Caco-2 (cell line): Measurements from ENCODE around the gene GGN. TPM values are rescaled to one million over a fixed set of nuclear protein-coding genes. Genes with fewer than 3 reads are reported as not detected.
A peak's percentile ranks its signal among the peaks of the same experiment; 100 is the strongest.

Experiments used
- BruUV-seq: library from RNA; stranded (reverse); fragments of 400-500 nt; replicated peaks from 2 replicates; lab custom pipeline; 2021; lab: Mats Ljungman, UMichigan
- CTCF ChIA-PET: fragments of 300-600 bp; sonication (Branson Sonifier 250); formaldehyde crosslinking; loops from one replicate; lab custom pipeline; 2022; ENCODE audit warnings: antibody characterized with exemption; lab: Charles Lee
- POLR2A ChIA-PET: fragments of 300-600 bp; sonication (Branson Sonifier 250); formaldehyde crosslinking; loops from one replicate; lab custom pipeline; 2022; ENCODE audit warnings: antibody characterized with exemption; lab: Charles Lee
- DNase-seq, 2 experiments: peaks; one replicate each; pipeline versions ENCODE4 v3.0.0 to v3.0.0-alpha.2; 2020 to 2022
- H3K27me3 ChIP-seq: replicated peaks from 2 replicates; pipeline ENCODE4 v1.6.0; 2011; ENCODE audit warnings: low read length; ENCODE audit not compliant: control insufficient read depth, insufficient read depth
- H3K36me3 ChIP-seq: 2 replicates; pipeline ENCODE4 v1.5.1; 2011; ENCODE audit warnings: low read length; ENCODE audit not compliant: control insufficient read depth, insufficient read depth
- H3K4me1 ChIP-seq: fragments of 250-450 bp; sonication (Bioruptor Pico); 2 replicates; pipeline ENCODE4 v1.5.1; 2020; ENCODE audit warnings: mild to moderate bottlenecking
- H3K4me3 ChIP-seq: 2 replicates; pipeline ENCODE4 v1.5.1; 2011; ENCODE audit warnings: low read depth, mild to moderate bottlenecking, control low read depth, low read length
- H3K9me3 ChIP-seq: fragments of 250-450 bp; sonication (Bioruptor Pico); 2 replicates; pipeline ENCODE4 v1.5.1; 2020; ENCODE audit warnings: mild to moderate bottlenecking, moderate library complexity
- H3K27ac Mint-ChIP-seq: one replicate; pipeline ENCODE4 v1.8.0; 2022; ENCODE audit warnings: mixed read lengths; ENCODE audit not compliant: unreplicated experiment
- H3K27me3 Mint-ChIP-seq: one replicate; pipeline ENCODE4 v1.8.0; 2022; ENCODE audit warnings: mixed read lengths; ENCODE audit not compliant: insufficient read depth, unreplicated experiment
- H3K36me3 Mint-ChIP-seq: one replicate; pipeline ENCODE4 v1.8.0; 2022; ENCODE audit warnings: mild to moderate bottlenecking, mixed read lengths; ENCODE audit not compliant: insufficient read depth, unreplicated experiment
- H3K4me1 Mint-ChIP-seq: one replicate; pipeline ENCODE4 v1.8.0; 2022; ENCODE audit warnings: low read depth, mixed read lengths; ENCODE audit not compliant: unreplicated experiment
- H3K4me3 Mint-ChIP-seq: one replicate; pipeline ENCODE4 v1.8.0; 2022; ENCODE audit warnings: mild to moderate bottlenecking, moderate library complexity, mixed read lengths; ENCODE audit not compliant: unreplicated experiment
- H3K9me3 Mint-ChIP-seq: one replicate; pipeline ENCODE4 v1.8.0; 2022; ENCODE audit warnings: mixed read lengths; ENCODE audit not compliant: unreplicated experiment
- CTCF ChIP-seq, 2 experiments: fragments of 200-600 bp in 1 of 2; IDR thresholded peaks; 1 replicate in 1 of 2; 2 replicates in 1 of 2; pipeline versions ENCODE4 v1.5.1 to v1.8.0; 2011 to 2022; ENCODE audit warnings: antibody characterized with exemption in 1 of 2, control low read depth in 1 of 2, inconsistent platforms in 1 of 2, low read depth in 1 of 2, low read length in 1 of 2, mild to moderate bottlenecking in 1 of 2, moderate library complexity in 1 of 2; ENCODE audit not compliant: insufficient read depth in 1 of 2, severe bottlenecking in 1 of 2, unreplicated experiment in 1 of 2
- intact Hi-C: fragments of 100-400 bp; cut with micrococcal nuclease; formaldehyde crosslinking; loops from one replicate; pipeline ENCODE4 v1.10.0; 2022; ENCODE audit not compliant: unreplicated experiment
- total RNA-seq: library from RNA; stranded (reverse); gene quantifications from 2 replicates; pipeline ENCODE4 v1.2.3, GENCODE V29; 2022

The GGN gene
- total RNA-seq, 1 experiment from 2014 or later = 0.79 TPM

GRCh38 chr19:38434549-38435051 is 46.8 kb upstream of the GGN start:
- no peak overlapping the region for H3K4me3 Mint-ChIP-seq
- Histone ChIP-seq H3K4me3 (no peak overlapping the region), H3K27me3 (no peaks in the 10 kb centered on the region), H3K4me1 (no peaks in the 10 kb centered on the region), H3K36me3 (no peaks in the 10 kb centered on the region), H3K9me3 (no peaks in the 10 kb centered on the region)
- no peak for TF ChIP-seq CTCF (IDR thresholded peaks at IDR 0.05; ENCODE audit: insufficient read depth in 1 of 2, low read depth in 1 of 2, low read length in 1 of 2, severe bottlenecking in 1 of 2, unreplicated experiment in 1 of 2)
- peak in 1 of 2 experiments; percentile 18 for DNase-seq
- H3K36me3 Mint-ChIP-seq = no peaks in the 10 kb centered on the region
- no peaks in the 10 kb centered on the region for H3K9me3 Mint-ChIP-seq
- no TSS peak for BruUV-seq
- no peak overlapping the region for H3K27ac Mint-ChIP-seq
- intact Hi-C loops = no loop called here
- ChIA-PET POLR2A (no interaction called here), CTCF (no interaction called here)
- peaks cover 7% of the 10 kb centered on the region for H3K4me1 Mint-ChIP-seq
- peaks cover 3% of the 10 kb centered on the region for H3K27me3 Mint-ChIP-seq

GRCh38 chr19:38433268-38433733 is 45.5 kb upstream of the GGN start, which contains the start of gene RYR1:
TSS of gene RYR1 (plus strand) at chr19:38433691. CDS start at chr19:38433830, 139 bp downstream.
- Mint-ChIP-seq H3K4me1 (peaks cover 7% of the 10 kb centered on the region), H3K4me3 (no peak within 1 kb of the TSS), H3K27me3 (peaks cover 8% of the 10 kb centered on the region), H3K27ac (no peak within 1 kb of the TSS), H3K36me3 (no peaks in the 10 kb centered on the region), H3K9me3 (no peaks in the 10 kb centered on the region)
- Histone ChIP-seq H3K4me1 (no peaks in the 10 kb centered on the region), H3K36me3 (no peaks in the 10 kb centered on the region), H3K27me3 (no peaks in the 10 kb centered on the region), H3K9me3 (no peaks in the 10 kb centered on the region), H3K4me3 (no peak within 1 kb of the TSS)
- BruUV-seq = no TSS peak
- POLR2A ChIA-PET = no interaction called here
- TF ChIP-seq CTCF (IDR thresholded peaks at IDR 0.05; ENCODE audit: insufficient read depth in 1 of 2, low read depth in 1 of 2, low read length in 1 of 2, severe bottlenecking in 1 of 2, unreplicated experiment in 1 of 2) = no peak
- intact Hi-C loops = no loop called here
- CTCF ChIA-PET = no interaction called here
- peak in 1 of 2 experiments; percentile 27 for DNase-seq

GRCh38 chr19:38430931-38431330 is 43.1 kb upstream of the GGN start:
- no peak for DNase-seq
- no peak overlapping the region for H3K27ac Mint-ChIP-seq
- Histone ChIP-seq H3K9me3 (no peaks in the 10 kb centered on the region), H3K36me3 (no peaks in the 10 kb centered on the region), H3K4me3 (no peak overlapping the region), H3K27me3 (no peaks in the 10 kb centered on the region), H3K4me1 (no peaks in the 10 kb centered on the region)
- no TSS peak for BruUV-seq
- H3K36me3 Mint-ChIP-seq = no peaks in the 10 kb centered on the region
- no peaks in the 10 kb centered on the region for H3K9me3 Mint-ChIP-seq
- H3K4me1 Mint-ChIP-seq = peaks cover 7% of the 10 kb centered on the region
- POLR2A ChIA-PET = no interaction called here
- CTCF ChIA-PET = no interaction called here
- peaks cover 10% of the 10 kb centered on the region for H3K27me3 Mint-ChIP-seq
- no peak for TF ChIP-seq CTCF (IDR thresholded peaks at IDR 0.05; ENCODE audit: insufficient read depth in 1 of 2, low read depth in 1 of 2, low read length in 1 of 2, severe bottlenecking in 1 of 2, unreplicated experiment in 1 of 2)
- intact Hi-C loops = no loop called here
- H3K4me3 Mint-ChIP-seq = no peak overlapping the region
